Activated T-cell treated with anti-CD3 and anti-CD28 coated beads for 48 hours (primary cell): ENCODE data around the gene FKBP9.

ENCODE experiments used
- DNase-seq: peaks from one replicate; pipeline ENCODE4 v3.0.0-alpha.2; 2020; ENCODE audit warnings: low read depth

Gene FKBP9

GRCh38 chr7:33009734-33010133, 52.5 kb downstream of the FKBP9 start:
- no peak for DNase-seq

- no peak for DNase-seq
Measured at GRCh38 chr7:33012364-33012763, 55.1 kb downstream of the FKBP9 start.

DNA sequence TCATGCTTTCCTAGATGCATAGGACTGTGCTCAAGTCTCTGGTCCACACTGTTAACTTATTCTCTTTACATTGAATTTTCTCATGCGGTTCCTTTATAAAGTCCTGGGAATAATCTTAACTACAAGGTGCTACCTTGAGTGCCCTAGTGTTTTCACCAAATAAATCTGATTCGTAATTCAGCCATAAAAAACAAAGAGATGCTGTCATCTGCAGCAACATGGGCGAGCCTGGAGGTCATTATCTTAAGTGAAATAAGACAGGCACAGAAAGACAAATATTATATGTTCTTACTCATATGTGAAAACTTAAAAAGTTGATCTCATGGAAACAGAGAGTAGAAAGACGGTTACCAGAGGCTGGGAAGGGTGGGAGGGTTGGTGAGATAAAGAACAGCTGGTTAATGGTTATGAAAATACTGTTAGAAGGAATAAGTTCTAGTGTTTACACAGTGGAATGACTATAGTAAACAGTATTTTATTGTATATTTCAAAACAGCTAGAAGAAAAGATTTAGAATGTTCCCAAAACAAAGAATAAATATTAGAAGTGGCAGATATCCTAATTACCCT, 67.0 kb downstream of the FKBP9 start:
- DNase-seq, result no peak

GRCh38 chr7:33035776-33036175, 78.5 kb downstream of the FKBP9 start:
- no peak for DNase-seq

- no peak for DNase-seq
Measured at GRCh38 chr7:33038639-33039038, 81.4 kb downstream of the FKBP9 start.

GRCh38 chr7:33039257-33039902, 82.1 kb downstream of the FKBP9 start:
- DNase-seq, result no peak

GRCh38 chr7:33039903-33040292, 82.7 kb downstream of the FKBP9 start:
- no peak for DNase-seq

DNA sequence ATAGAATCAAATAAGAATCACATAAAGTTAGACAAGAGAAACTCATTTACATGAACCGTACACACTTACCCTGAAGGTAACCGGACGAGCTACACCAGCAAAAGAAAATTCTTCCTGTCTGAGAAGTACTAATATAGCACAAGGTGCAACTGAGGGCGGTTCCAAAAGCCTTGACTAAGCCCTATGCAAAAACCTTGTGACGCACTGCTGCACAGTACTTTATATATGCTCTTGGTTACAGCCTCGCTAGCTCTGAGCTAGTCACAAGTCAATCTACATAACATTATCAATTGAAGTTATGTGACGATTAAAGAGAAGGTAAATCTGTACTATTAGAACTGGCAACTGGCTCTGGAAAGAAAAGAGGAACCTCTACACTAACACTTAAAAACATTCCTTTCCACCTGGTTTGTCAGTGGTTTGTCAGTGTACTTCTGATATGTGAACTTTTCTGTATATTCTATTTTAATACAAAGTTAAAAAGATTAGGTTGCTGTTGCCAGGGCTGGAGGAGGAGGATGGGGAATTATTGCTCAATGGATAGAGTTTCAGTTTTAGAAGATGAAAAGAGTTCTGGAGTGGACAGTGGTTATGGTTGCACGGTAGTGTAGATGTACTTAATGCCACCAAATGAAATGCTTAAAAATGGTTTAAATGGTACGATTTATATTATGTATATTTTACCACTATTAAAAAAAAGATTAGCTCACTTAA, 83.7 kb downstream of the FKBP9 start:
- peak; percentile 29 for DNase-seq

DNA sequence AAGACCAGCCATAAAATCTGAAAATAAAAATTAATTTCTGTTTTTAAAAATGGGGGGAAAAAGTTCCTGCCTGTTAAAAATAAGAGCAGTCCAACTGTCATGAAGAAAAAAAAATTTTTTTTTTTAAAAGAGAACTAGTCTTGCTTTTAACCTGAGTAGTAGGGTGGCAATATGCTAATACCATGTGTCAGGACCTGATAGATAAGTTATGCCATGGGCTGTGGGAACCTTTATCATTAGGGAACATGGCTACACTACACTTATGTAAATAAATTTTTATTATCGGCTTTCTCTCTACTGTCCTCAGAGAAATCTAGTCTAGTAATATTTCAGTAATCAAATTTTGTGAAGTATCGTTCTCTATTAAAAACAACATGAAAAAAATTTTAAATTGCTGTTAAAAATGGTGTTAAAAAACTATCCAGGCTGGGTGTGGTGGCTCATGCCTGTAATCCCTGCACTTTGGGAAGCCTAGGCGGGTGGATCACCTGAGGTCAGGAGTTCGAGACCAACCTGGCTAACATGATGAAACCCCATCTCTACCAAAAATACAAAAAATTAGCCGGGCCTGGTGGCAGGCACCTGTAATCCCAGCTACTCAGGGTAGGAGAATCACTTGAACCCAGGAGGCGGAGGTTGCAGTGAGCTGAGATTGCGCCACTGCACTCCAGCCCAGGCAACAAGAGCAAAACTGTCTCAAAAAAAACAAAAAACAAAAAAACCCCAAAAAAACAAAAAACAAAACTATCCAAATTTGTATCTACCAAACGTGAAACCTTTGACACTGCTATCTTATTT, 84.6 kb downstream of the FKBP9 start:
- DNase-seq, result no peak

GRCh38 chr7:33043501-33044400, 86.5 kb downstream of the FKBP9 start:
- no peak for DNase-seq

GRCh38 chr7:33044401-33044718, 87.1 kb downstream of the FKBP9 start:
- no peak for DNase-seq

- no peak for DNase-seq
Measured at GRCh38 chr7:33044986-33045385, 87.7 kb downstream of the FKBP9 start.

DNA sequence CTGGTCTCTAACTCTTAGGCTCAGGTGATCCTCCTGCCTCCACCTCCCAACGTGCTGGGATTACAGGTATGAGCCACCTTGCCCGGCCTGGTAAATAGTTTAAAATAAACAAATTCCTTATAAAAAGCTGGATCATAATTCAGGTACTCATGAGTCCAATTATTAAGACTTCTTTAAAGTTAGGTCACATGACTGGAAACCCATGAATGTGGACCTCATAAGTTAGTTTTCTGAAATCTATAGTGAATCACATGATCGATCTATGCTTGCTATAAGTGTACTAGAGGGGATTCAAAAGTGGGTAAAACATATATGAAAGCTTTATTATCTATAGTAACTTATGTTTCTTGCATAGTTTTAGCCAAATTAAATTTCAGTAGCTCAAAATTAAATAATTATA, 91.0 kb downstream of the FKBP9 start:
- DNase-seq, result no peak

DNA sequence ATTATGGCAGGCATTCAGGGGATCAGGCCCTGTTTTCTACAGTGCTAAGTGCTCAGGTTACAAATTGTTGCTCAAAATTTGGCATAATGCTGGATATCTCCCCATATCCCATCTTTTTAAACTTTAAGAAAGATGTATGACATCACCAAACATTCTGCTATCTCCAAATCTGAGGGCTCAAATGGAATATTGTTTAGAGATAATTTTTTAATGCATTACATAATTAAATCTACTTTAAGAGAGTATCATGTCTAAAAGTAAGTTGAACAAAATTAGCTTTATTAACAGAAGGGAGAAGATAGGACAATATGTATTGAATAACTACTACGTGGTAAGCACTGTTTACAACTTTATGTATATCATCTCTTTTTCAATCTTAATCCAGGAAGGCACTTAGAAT, 91.5 kb downstream of the FKBP9 start:
- DNase-seq, result no peak

DNA sequence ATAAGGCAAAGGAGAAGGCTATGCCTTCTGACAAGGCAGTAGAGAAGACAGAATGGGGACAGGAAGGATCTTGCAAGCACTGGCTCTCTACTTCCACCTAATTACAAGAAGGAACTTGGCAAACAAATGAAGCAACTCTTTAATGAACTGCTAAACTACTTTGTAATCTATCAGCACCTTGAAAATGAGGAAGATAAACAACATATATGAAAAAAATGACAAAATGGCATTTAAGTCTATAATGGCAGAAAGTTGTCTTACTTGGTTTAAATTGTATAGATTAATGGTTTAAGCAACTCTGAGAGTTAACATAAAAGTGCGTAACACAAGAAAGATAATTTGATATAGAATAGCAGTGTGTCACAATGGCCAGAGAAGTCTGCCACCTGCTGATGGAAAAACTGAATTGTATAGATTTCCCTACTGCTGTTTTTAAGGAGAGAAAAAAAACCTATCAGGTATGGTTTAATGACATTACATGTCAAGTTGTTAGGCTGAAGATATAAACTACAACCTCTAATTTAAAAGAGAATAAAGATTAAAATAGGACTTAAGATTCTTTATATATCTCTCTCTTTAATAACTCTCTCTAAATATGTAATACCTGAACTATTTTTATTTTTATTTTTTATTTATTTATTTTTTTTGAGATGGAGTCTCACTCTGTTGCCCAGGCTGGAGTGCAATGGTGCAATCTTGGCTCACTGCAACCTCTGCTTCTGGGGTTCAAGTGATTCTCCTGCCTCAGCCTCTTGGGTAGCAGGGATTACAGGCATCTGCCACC, 93.5 kb downstream of the FKBP9 start:
- DNase-seq, result no peak

DNA sequence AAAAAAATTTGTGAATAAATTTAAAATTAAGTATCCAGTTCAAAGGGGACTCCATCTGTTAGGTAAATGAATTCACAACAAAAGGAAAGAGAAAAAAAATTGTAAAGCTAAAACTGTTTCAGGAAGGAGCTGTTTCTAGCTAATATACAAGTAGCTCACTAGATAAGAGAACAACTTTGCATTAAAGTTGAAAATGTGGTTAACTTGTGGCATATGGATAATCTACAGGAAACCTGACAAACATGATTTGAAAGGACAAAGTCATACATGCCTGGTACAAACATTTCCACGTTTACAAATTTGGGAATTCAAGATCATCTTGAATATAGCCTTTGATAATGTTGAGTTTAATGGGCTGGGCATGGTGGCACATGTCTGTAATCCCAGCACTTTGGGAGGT, 96.5 kb downstream of the FKBP9 start:
- no peak for DNase-seq

DNA sequence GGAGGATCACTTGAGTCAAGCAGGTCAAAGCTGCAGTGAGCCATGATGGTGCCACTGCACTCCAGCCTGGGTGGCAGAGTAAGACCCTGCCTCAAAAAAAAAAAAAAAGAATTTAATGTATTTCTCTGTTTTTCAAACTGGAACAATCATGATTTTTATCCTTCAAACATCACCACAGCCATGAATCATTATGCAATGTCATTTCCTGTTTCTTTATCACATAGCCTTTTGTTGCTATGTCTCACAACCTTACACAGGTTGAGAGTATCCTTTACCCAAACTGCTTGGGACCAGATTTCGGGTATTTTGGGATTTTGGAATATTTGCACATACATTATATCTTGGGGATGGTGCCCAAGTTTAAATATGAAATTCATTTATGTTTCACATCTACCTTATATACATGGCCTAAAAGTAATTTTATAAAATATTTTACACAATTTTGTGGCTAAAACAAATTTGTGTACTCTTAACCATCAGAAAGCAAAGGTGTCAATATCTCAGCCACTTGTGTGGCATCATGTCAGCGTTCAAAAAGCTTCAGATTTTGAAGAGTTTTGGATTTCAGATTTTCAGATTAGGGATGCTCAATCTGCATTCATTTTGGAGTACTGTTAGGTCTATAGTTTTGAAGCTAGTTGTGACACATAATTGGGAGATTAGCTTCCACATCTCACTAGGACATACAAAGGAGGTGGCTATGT, 97.2 kb downstream of the FKBP9 start:
- no peak for DNase-seq

DNA sequence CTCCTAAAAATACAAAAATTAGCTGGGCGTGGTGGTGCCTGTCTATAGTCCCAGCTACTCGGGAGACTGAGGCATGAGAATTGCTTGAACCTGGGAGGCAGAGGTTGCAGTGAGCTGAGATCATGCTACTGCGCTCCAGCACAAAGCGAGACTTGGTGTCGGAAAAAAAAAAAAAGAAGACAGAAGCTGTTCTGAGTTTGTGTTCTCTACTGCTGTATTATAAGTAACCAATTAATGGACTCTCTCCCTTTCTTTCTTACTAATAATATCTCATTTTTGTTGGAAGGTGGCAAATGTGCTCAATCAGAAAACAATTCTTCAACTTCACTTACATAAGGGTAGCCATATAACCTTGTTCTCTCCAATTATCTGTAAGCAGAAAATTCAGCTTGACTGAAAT, 97.9 kb downstream of the FKBP9 start:
- DNase-seq, result no peak
